GM23248 (cell line): ENCODE results near the gene MIB2. TPM values are rescaled to one million over a fixed set of nuclear protein-coding genes. Genes with fewer than 3 reads are reported as not detected.

Experiments used
- DNase-seq: peaks from one replicate; pipeline ENCODE4 v3.0.0-alpha.2; 2015
- H2AFZ ChIP-seq: fragments of 200-600 bp; sonication (generic); 2 replicates; pipeline ENCODE4 v1.6.1; 2016; ENCODE audit warnings: antibody characterized with exemption
- H3F3A ChIP-seq: fragments of 200-600 bp; sonication (generic); 2 replicates; pipeline ENCODE4 v1.6.1; 2016; ENCODE audit warnings: mild to moderate bottlenecking, antibody characterized with exemption, mixed run types; ENCODE audit not compliant: insufficient read depth
- H3K27ac ChIP-seq: fragments of 200-600 bp; sonication (generic); 2 replicates; pipeline ENCODE4 v1.5.1; 2016; ENCODE audit warnings: mild to moderate bottlenecking
- H3K27me3 ChIP-seq: fragments of 200-600 bp; sonication (generic); replicated peaks from 2 replicates; pipeline ENCODE4 v1.6.1; 2016; ENCODE audit warnings: mild to moderate bottlenecking; ENCODE audit not compliant: insufficient read depth
- H3K36me3 ChIP-seq: fragments of 200-600 bp; sonication (generic); 2 replicates; pipeline ENCODE4 v1.6.1; 2016; ENCODE audit warnings: low read depth, mild to moderate bottlenecking
- H3K4me1 ChIP-seq: fragments of 200-600 bp; sonication (generic); 2 replicates; pipeline ENCODE4 v1.6.1; 2016; ENCODE audit warnings: mild to moderate bottlenecking; ENCODE audit not compliant: insufficient read depth
- H3K4me2 ChIP-seq: fragments of 200-600 bp; sonication (generic); one replicate; pipeline ENCODE4 v1.6.1; 2016; ENCODE audit warnings: mild to moderate bottlenecking; ENCODE audit not compliant: unreplicated experiment
- H3K4me3 ChIP-seq: fragments of 200-600 bp; sonication (generic); 2 replicates; pipeline ENCODE4 v1.5.1; 2016; ENCODE audit warnings: mild to moderate bottlenecking
- H3K79me2 ChIP-seq: fragments of 200-600 bp; sonication (generic); 2 replicates; pipeline ENCODE4 v1.6.1; 2016; ENCODE audit warnings: mild to moderate bottlenecking; ENCODE audit not compliant: insufficient read depth
- H3K9ac ChIP-seq: fragments of 200-600 bp; sonication (generic); 2 replicates; pipeline ENCODE4 v1.6.1; 2016; ENCODE audit warnings: mild to moderate bottlenecking
- H3K9me2 ChIP-seq: fragments of 200-600 bp; sonication (generic); 2 replicates; pipeline ENCODE4 v1.6.1; 2016; ENCODE audit warnings: mixed run types, mild to moderate bottlenecking, moderate library complexity; ENCODE audit not compliant: insufficient read depth
- H3K9me3 ChIP-seq: fragments of 200-600 bp; sonication (generic); one replicate; pipeline ENCODE4 v1.6.1; 2017; ENCODE audit warnings: low read depth
- H4K20me1 ChIP-seq: fragments of 200-600 bp; sonication (generic); 2 replicates; pipeline ENCODE4 v1.6.0; 2016; ENCODE audit not compliant: insufficient read depth
- EZH2 ChIP-seq: fragments of 200-600 bp; sonication (generic); IDR thresholded peaks from 2 replicates; pipeline ENCODE4 v1.6.1; 2018; ENCODE audit warnings: antibody characterized with exemption, mild to moderate bottlenecking; ENCODE audit not compliant: insufficient read depth, poor library complexity, severe bottlenecking
- EZH2phosphoT487 ChIP-seq: fragments of 200-600 bp; sonication (generic); IDR thresholded peaks from 2 replicates; pipeline ENCODE4 v1.6.1; 2018; ENCODE audit warnings: antibody characterized with exemption, moderate library complexity, mild to moderate bottlenecking, low read depth; ENCODE audit not compliant: insufficient read depth
- WGBS, 2 experiments: methylation state at CpG; one replicate each; pipeline ENCODE4 v1.1.6; 2015 to 2017; ENCODE audit warnings: low lambda C conversion rate in 2 of 2, low coverage in 1 of 2; ENCODE audit errors: missing lambda C conversion rate in 2 of 2; 5-methylcytosine and 5-hydroxymethylcytosine counted together
- in situ Hi-C: fragments of 300-500 bp; cut with MboI; formaldehyde crosslinking; loops from 2 replicates; pipeline ENCODE4 v1.15.0; 2020
- polyA plus RNA-seq: library from polyadenylated mRNA; unstranded; fragments of >200 nt; fragmentation: Nextera tagmentation; extraction: Ambion mirVana; gene quantifications from 2 replicates; pipeline ENCODE4 v1.2.1, GENCODE V29; 2016
- total RNA-seq: library from RNA; depleted of rRNA; stranded (reverse); fragments of >200 nt; shearing (Covaris generic); gene quantifications from 2 replicates; pipeline ENCODE4 v1.2.3, GENCODE V29; 2014

Gene MIB2
- total and polyA plus RNA-seq, 2 experiments from 2014 or later = 30.3 to 70.5 TPM

DNA sequence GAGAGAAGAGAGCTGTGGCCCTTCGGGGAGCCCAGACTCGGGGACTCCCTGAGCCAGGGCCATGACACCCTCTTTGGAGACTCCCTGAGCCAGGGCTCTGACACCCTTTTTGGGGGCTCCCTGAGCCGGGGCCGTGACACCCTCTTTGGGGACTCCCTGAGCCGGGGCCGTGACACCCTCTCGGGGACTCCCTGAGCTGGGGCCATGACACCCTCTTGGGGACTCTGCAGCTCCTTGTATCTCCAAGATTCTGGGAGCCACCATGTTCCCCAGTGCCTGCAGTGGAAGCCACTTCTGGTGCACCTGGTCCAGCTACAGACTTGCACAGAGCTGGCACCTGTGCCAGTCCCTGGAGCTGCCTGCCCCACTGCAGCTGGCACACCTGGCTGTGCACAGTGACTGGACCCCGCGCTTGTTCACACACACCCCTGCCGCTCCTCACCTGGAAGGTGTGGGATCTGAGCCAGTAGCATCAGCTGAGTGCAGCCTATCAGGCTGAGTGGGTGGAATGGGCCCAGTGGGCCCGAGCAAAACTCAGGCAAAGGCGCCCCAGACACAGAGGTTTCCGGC lies 36.8 kb upstream of the MIB2 start:
- Histone ChIP-seq H3K27me3 (peaks cover 23% of the 10 kb centered on the region), H3K36me3 (no peaks in the 10 kb centered on the region), H3K4me2 (no peak overlapping the region), H2AFZ (no peak overlapping the region), H3F3A (peaks cover 18% of the 10 kb centered on the region; the same call in 1 of the 2 replicates), H4K20me1 (no peaks in the 10 kb centered on the region), H3K4me3 (no peak overlapping the region), H3K79me2 (peaks cover 10% of the 10 kb centered on the region), H3K9ac (no peak overlapping the region), H3K9me2 (no peaks in the 10 kb centered on the region), H3K9me3 (no peaks in the 10 kb centered on the region), H3K27ac (no peak overlapping the region), H3K4me1 (peaks cover 11% of the 10 kb centered on the region)
- in situ Hi-C loops = no loop called here
- TF ChIP-seq EZH2 (no peak), EZH2phosphoT487 (no peak)
- DNase-seq = no peak
- whole genome bisulfite sequencing, 2 experiments = 78 to 87% methylated on average over 13 of the region's 13 CpGs

DNA sequence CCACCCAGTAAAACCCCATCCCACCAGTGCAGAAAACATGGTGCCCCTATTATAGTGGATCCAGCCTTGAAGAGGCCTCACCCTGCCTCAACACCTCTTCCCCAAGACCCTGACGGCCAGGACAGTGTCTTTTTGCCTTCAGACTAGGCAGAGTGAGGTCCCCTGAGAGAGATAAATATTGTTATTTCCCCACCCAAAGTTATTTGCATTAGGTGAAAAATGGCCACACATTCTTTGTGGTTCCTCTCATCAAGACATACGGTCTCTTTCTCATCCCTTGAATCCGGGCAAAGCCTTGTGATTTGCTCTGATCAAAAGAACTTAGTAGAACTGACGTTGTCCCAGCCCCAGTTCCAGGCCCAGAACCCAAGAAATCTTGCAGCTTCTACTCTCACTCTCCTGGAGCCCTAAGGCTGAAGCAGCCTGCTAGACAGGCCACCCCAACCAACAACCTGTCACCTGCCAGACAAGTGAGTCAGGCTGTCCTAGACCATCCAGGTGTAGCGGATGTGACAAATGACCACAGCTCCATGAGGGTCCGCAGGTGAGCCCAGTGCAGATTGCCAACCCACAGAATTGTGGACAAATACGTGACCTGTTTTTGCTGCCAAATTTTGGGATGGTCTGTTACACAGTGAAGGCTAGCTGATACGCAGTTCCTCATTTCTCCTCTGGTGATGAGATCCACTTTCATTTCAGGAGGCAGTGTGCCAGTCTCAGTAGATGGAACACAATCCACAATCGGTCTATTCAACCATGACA lies 32.5 kb upstream of the MIB2 start:
- no peak overlapping the region for H3K4me3 ChIP-seq
- H3K79me2 ChIP-seq = no peaks in the 10 kb centered on the region
- H3K27me3 ChIP-seq = peaks cover 23% of the 10 kb centered on the region
- no peaks in the 10 kb centered on the region for H4K20me1 ChIP-seq
- H3K4me2 ChIP-seq = no peak overlapping the region
- in situ Hi-C loops = no loop called here
- H3K36me3 ChIP-seq = no peaks in the 10 kb centered on the region
- H3K9ac ChIP-seq = no peak overlapping the region
- no peaks in the 10 kb centered on the region for H3K4me1 ChIP-seq
- H3K27ac ChIP-seq = no peak overlapping the region
- H3K9me3 ChIP-seq = no peaks in the 10 kb centered on the region
- DNase-seq = no peak
- no peaks in the 10 kb centered on the region for H3K9me2 ChIP-seq
- H3F3A ChIP-seq = no peaks in the 10 kb centered on the region
- TF ChIP-seq EZH2 (no peak), EZH2phosphoT487 (no peak)
- WGBS, 2 experiments = 64 to 67% methylated on average over 9 of the region's 9 CpGs
- no peak overlapping the region for H2AFZ ChIP-seq

DNA sequence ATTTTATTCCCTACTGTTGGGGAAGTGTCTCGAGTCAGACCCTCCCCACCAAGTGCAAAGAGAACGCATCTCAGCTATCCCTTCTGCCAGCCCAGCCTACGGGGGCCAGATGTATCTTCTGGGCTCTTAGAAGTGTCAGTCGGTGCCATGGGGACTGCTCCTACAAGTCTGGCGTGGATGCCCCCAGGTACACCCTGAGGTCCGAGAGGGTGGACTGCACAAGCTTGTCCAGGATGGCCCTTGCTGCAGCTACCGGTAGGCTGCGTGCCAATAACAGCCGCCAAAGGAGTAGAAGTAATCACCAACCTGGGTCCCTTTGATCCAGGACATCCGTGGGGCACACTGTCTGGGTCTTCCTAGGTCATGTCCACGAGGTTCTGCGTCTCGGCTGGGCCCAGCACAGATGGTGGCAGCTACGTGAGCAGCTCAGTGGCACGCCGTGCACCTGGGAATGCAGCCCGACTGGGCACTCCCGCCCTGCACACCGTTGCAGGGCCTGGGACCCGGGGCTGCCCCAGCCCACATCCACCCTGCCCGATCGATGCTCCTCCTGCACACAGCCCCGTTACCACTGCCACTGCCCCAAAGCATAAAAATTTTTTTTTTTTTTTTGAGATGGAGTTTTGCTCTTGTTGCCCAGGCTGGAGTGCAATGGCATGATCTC lies 31.8 kb upstream of the MIB2 start:
- DNase-seq = no peak
- TF ChIP-seq EZH2 (no peak), EZH2phosphoT487 (no peak)
- in situ Hi-C loops = no loop called here
- Histone ChIP-seq H3K9ac (no peak overlapping the region), H2AFZ (no peak overlapping the region), H3F3A (no peaks in the 10 kb centered on the region), H4K20me1 (no peaks in the 10 kb centered on the region), H3K79me2 (no peaks in the 10 kb centered on the region), H3K27ac (no peak overlapping the region), H3K4me3 (no peak overlapping the region), H3K27me3 (peaks cover 23% of the 10 kb centered on the region), H3K36me3 (no peaks in the 10 kb centered on the region), H3K4me1 (no peaks in the 10 kb centered on the region), H3K9me2 (no peaks in the 10 kb centered on the region), H3K9me3 (no peaks in the 10 kb centered on the region), H3K4me2 (no peak overlapping the region)
- WGBS, 2 experiments = 70 to 71% methylated on average over 21 to 23 of the region's 23 CpGs

DNA sequence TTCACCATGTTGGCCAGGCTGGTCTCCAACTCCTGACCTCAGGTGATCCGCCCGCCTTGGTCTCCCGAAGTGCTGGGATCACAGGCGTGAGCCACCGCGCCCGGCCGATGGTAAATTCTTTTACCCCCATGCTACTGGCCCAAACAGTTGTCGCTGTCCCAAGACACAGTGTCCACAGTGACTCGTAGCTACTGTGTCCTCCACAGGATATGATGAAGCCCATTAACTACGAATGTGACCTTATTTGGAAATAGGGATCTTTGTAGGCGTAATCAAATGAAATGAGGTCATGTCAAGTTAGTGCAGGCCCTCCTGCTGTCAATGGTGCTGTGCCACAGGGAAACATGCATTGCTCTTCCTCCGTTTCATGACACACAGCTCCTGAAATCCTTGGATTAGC lies 23.8 kb upstream of the MIB2 start:
- no peaks in the 10 kb centered on the region for H4K20me1 ChIP-seq
- H3K4me2 ChIP-seq = no peak overlapping the region
- no peaks in the 10 kb centered on the region for H3K9me3 ChIP-seq
- H3K4me3 ChIP-seq = no peak overlapping the region
- 88 to 89% methylated on average over 13 of the region's 13 CpGs for WGBS, 2 experiments
- no peak overlapping the region for H3K27ac ChIP-seq
- in situ Hi-C loops = no loop called here
- peak; percentile 45 for DNase-seq
- H3K27me3 ChIP-seq = peaks cover 9% of the 10 kb centered on the region; the same call in 1 of the 2 replicates
- H3K9ac ChIP-seq = no peak overlapping the region
- no peaks in the 10 kb centered on the region for H3K4me1 ChIP-seq
- H2AFZ ChIP-seq = no peak overlapping the region
- no peaks in the 10 kb centered on the region for H3F3A ChIP-seq
- H3K9me2 ChIP-seq = no peaks in the 10 kb centered on the region
- TF ChIP-seq EZH2 = no peak
- no peak for TF ChIP-seq EZH2phosphoT487
- no peaks in the 10 kb centered on the region for H3K36me3 ChIP-seq
- no peaks in the 10 kb centered on the region for H3K79me2 ChIP-seq
